Lower leg skin (tissue), 4 donors: ENCODE data around the gene CTNNAL1. TPM values are rescaled to one million over a fixed set of nuclear protein-coding genes. Genes with fewer than 3 reads are reported as not detected.
"Not testable (repeated sequence)": the region's sequence is repeated elsewhere in the genome, so short reads cannot be mapped to it uniquely, and the experiment has no call there.

Source experiments
- DNase-seq, 2 donors: peaks; one replicate each; pipeline ENCODE4 v3.0.0-alpha.2; 2019; ENCODE audit warnings: low spot score in 2 of 2
- H3K4me3 ChIP-seq: fragments of 200-600 bp; sonication (generic); 2 replicates; pipeline ENCODE4 v1.5.1; 2017; ENCODE audit warnings: mild to moderate bottlenecking, low read depth; ENCODE audit not compliant: poor library complexity, severe bottlenecking
- POLR2A ChIP-seq, 2 donors: fragments of 450-650 bp; IDR thresholded peaks; one replicate each; pipeline ENCODE4 v1.6.1; 2016 to 2017; ENCODE audit warnings: antibody characterized with exemption in 2 of 2, mild to moderate bottlenecking in 1 of 2, moderate library complexity in 1 of 2
- WGBS, 2 donors: methylation state at CpG; one replicate each; pipeline ENCODE4 v1.1.5; 2018; 5-methylcytosine and 5-hydroxymethylcytosine counted together
- intact Hi-C: fragments of 100-400 bp; cut with DNase I; formaldehyde crosslinking; loops from one replicate; pipeline ENCODE4 v1.15.0; 2023; ENCODE audit warnings: low total_unique reads
- total RNA-seq, 4 donors: library from RNA; depleted of rRNA; stranded (reverse); fragments of >200 nt; gene quantifications; one replicate each; pipeline ENCODE4 v1.1.0, GENCODE V29; 2016
- TF ChIP-seq, protein P1 (sequence below), 3 donors: fragments of 450-650 bp; IDR thresholded peaks; one replicate each; pipeline ENCODE4 v1.5.1; 2016; ENCODE audit warnings: antibody characterized with exemption in 3 of 3, mild to moderate bottlenecking in 3 of 3, moderate library complexity in 2 of 3

Gene CTNNAL1
- total RNA-seq, 4 donors from 2014 or later: 15.1 to 21.7 (median 17.6) TPM

DNA sequence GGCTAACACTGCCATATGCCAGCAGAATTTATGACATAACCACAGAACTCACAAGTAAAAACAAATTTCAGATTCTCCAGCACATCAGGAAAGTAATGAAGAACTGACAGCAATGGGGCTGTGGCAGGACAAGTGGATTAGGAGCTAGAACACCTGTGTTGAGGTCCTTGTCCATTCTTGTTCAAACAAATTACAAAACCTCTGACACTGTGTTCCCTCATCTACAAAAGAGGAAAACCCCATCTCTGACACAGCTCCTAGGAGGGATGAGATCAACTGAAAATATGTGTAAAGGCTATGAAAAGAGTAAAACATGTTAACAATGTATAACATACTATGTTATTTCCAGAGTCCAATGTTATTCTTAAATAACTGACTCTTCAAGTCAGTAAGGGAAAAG lies 102.9 kb downstream of the CTNNAL1 start:
- no peak overlapping the region for H3K4me3 ChIP-seq
- DNase-seq: no peak
- TF ChIP-seq POLR2A (IDR thresholded peaks at IDR 0.05): no peak
- TF ChIP-seq, protein P1, sequence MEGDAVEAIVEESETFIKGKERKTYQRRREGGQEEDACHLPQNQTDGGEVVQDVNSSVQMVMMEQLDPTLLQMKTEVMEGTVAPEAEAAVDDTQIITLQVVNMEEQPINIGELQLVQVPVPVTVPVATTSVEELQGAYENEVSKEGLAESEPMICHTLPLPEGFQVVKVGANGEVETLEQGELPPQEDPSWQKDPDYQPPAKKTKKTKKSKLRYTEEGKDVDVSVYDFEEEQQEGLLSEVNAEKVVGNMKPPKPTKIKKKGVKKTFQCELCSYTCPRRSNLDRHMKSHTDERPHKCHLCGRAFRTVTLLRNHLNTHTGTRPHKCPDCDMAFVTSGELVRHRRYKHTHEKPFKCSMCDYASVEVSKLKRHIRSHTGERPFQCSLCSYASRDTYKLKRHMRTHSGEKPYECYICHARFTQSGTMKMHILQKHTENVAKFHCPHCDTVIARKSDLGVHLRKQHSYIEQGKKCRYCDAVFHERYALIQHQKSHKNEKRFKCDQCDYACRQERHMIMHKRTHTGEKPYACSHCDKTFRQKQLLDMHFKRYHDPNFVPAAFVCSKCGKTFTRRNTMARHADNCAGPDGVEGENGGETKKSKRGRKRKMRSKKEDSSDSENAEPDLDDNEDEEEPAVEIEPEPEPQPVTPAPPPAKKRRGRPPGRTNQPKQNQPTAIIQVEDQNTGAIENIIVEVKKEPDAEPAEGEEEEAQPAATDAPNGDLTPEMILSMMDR (IDR thresholded peaks at IDR 0.05): no peak
- intact Hi-C loops: no loop called here

DNA sequence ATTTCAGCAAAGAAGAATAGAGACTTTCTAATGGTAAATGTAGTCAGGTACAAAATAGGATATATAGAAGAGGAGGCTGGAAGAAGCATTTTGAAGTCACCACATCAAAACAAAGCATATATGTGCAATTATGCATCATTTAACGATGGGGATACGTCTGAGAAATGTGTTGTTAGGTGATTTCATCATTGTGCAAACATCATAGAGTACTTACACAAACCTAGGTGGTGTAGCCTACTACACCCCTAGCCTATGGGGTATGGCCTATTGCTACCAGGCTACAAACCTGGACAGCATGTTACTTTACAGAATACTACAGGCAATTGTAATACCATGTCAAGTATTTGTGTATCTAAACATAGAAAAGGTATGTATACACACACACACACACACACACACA lies 107.8 kb downstream of the CTNNAL1 start:
- intact Hi-C loops: no loop called here
- WGBS, 2 donors: 79 to 89% methylated on average over 2 of the region's 2 CpGs
- no peak for DNase-seq

DNA sequence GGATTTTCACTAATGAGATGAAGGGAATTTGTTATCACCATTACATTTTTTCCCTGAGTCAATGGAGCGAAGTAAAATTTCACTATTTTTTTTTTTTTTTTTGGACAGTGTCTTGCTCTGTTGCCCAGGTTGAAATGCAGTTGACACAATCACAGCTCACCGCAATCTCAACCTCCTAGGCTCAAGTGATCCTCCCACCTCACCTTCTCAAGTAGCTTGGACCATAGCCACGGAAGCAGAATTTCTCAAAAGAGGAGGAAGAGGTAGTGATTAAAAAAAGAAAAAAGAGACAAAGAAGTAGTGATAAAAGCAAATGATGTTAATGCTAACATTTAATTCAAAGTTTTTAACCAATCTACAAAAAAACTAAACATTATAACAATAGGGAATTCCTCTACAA lies 109.1 kb downstream of the CTNNAL1 start:
- no peak for DNase-seq
- intact Hi-C loops: no loop called here
- 97% methylated on average over 3 of the region's 3 CpGs for WGBS, 2 donors
- no peak overlapping the region for H3K4me3 ChIP-seq
- TF ChIP-seq, protein P1 (IDR thresholded peaks at IDR 0.05): no peak
- TF ChIP-seq POLR2A (IDR thresholded peaks at IDR 0.05): no peak

More for the DNA sequence above, 107.8 kb downstream of the CTNNAL1 start:
- no peak overlapping the region for H3K4me3 ChIP-seq
- no peak for TF ChIP-seq POLR2A (IDR thresholded peaks at IDR 0.05)
- TF ChIP-seq, protein P1 (IDR thresholded peaks at IDR 0.05): no peak

DNA sequence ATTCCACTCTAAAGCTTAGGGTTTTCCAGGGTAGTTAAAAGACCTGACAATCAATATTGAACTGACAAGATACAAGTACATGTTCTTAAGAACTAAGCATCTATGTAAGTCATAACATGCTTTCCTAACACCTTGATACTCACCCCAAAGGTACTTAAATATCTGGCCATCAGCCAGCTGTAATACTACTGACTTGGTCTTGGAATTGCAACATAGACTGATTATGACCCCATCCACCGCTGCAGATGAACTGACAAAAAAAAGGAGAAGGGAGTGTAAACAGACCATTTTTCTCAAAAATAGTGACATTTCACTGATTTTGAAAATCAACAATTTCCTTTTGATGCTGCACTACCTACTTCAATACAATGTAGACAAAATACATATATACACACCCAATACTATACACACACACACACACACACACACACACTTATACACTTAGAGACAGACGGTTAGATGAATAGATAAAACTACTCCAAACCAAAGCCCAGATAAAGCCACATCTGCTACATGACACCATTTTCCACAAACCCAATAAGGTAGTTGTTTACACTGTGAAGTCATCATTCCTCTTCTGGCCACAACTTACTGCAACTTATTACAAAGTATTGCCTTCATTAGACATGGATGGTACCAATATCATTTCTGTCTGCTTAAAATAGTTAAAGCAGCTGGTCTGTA lies 109.7 kb downstream of the CTNNAL1 start:
- intact Hi-C loops: no loop called here
- no peak overlapping the region for H3K4me3 ChIP-seq
- no peak for DNase-seq
- 84 to 88% methylated on average over 2 of the region's 2 CpGs for WGBS, 2 donors
- TF ChIP-seq POLR2A (IDR thresholded peaks at IDR 0.05): no peak
- TF ChIP-seq, protein P1 (IDR thresholded peaks at IDR 0.05): no peak

DNA sequence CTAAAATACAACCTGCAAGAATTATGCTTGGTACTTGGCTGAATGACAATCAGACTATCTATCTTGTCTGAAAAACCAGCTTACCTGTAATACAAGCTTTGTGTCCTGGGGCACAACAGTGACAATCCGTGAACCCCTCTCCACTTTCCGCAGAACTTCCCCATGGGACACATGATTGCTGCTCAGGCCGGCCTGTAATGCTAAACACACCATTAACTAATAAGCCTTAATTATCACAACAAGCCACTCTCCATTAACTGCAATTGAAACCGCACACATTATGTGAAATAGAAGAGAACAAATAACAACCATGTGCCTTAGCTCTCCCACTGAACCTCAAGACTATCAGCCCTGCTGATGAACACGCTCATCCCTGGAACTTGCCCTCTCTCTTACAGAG lies 113.1 kb downstream of the CTNNAL1 start:
- no peak overlapping the region for H3K4me3 ChIP-seq
- 89 to 93% methylated on average over 5 of the region's 5 CpGs for WGBS, 2 donors
- intact Hi-C loops: no loop called here
- DNase-seq: no peak
- TF ChIP-seq, protein P1 (IDR thresholded peaks at IDR 0.05): no peak
- TF ChIP-seq POLR2A (IDR thresholded peaks at IDR 0.05): no peak

DNA sequence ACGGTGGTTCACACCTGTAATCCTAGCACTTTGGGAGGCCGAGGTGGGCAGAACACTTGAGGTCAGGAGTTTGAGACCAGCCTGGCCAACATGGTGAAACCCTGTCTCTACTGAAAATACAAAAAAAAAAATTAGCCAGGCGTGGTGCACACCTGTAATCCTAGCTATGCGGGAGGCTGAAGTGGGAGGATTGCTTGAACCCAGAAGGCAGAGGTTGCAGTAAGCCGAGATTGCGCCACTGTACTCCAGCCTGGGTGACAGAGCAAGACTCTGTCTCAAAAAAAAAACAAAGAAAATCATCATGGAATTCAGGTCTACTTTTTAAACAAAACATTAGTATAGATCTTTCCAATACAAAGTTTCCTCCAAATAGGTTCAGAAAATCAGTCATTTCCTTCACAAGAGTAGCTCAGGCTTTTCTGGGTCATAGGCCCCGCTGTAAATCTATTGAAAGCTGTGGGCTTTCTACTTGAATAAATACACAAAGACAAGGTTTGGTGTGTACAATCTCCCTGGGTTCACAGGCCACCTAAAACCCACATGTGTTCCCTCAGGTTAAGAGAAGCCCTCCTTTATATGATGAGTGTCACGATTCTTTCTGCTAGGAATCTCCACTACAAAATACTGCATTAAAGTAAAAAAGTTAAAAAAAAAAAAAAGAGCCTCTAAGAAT lies 114.1 kb downstream of the CTNNAL1 start:
- H3K4me3 ChIP-seq, intact Hi-C loops, DNase-seq: not testable (repeated sequence)
- 95 to 98% methylated on average over 8 of the region's 8 CpGs for WGBS, 2 donors
